ENCODE measurements around the gene APOL1.

DNA sequence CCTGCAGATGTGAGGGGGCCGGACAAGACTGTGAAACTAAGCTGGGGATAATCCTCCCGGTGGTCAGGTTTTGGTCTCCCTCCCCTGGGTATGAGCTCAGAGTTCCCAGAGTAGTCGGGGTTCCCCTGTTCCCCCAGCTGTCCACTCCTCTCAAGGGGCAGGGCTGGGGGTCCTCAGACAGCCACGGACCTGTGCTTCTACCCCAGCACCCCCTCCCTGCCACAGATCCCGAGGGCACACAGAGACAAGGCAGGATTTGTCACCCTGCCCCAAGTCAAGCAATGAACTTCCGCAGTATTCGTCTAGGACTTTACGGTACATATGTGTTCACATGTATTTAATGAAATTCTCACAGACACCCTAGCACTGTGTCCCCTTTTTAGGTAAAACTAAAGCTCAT is 45.2 kb downstream of the APOL1 start:
- TF ChIP-seq, protein P1, sequence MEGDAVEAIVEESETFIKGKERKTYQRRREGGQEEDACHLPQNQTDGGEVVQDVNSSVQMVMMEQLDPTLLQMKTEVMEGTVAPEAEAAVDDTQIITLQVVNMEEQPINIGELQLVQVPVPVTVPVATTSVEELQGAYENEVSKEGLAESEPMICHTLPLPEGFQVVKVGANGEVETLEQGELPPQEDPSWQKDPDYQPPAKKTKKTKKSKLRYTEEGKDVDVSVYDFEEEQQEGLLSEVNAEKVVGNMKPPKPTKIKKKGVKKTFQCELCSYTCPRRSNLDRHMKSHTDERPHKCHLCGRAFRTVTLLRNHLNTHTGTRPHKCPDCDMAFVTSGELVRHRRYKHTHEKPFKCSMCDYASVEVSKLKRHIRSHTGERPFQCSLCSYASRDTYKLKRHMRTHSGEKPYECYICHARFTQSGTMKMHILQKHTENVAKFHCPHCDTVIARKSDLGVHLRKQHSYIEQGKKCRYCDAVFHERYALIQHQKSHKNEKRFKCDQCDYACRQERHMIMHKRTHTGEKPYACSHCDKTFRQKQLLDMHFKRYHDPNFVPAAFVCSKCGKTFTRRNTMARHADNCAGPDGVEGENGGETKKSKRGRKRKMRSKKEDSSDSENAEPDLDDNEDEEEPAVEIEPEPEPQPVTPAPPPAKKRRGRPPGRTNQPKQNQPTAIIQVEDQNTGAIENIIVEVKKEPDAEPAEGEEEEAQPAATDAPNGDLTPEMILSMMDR (IDR thresholded peaks at IDR 0.05), result no peak
- TF ChIP-seq EZH2 (IDR thresholded peaks at IDR 0.05), result no peak
- TF ChIP-seq EZH2phosphoT487 (IDR thresholded peaks at IDR 0.05), result no peak

All from neural progenitor cell (in vitro differentiated cells).